SK-N-MC (cell line): ENCODE results near the gene CD36.

Experiments used
- DNase-seq: peaks from one replicate; pipeline ENCODE4 v3.0.0-alpha.2; 2011; ENCODE audit warnings: low read depth, low spot score
- H3K27ac ChIP-seq: fragments of 200-600 bp; sonication (generic); 2 replicates; pipeline ENCODE4 v1.5.1; 2016; ENCODE audit warnings: mixed run types
- H3K36me3 ChIP-seq: fragments of 200-600 bp; sonication (generic); 2 replicates; pipeline ENCODE4 v1.6.1; 2017; ENCODE audit warnings: antibody characterized with exemption, low read length, mixed read lengths; ENCODE audit not compliant: insufficient read depth
- H3K4me3 ChIP-seq: fragments of 200-600 bp; sonication (generic); 2 replicates; pipeline ENCODE4 v1.5.1; 2016
- H3K9ac ChIP-seq: fragments of 200-600 bp; sonication (generic); 2 replicates; pipeline ENCODE4 v1.8.0; 2017; ENCODE audit warnings: mixed run types, mixed read lengths; ENCODE audit not compliant: insufficient read length
- H3K9me3 ChIP-seq: fragments of 200-600 bp; sonication (generic); 2 replicates; pipeline ENCODE4 v1.6.1; 2017; ENCODE audit warnings: low read depth, mild to moderate bottlenecking, antibody characterized with exemption, low read length, moderate library complexity, mixed read lengths
- EZH2 ChIP-seq: fragments of 200-600 bp; sonication (generic); IDR thresholded peaks from one replicate; pipeline ENCODE4 v1.6.1; 2017; ENCODE audit warnings: antibody characterized with exemption
- FOXP2 ChIP-seq: optimal IDR thresholded peaks from 2 replicates; pipeline ENCODE3; 2011; ENCODE audit warnings: mild to moderate bottlenecking, moderate library complexity; ENCODE audit not compliant: insufficient read depth; ENCODE audit errors: extremely low read length, control extremely low read depth
- POLR2AphosphoS5 ChIP-seq: IDR thresholded peaks from 2 replicates; pipeline ENCODE4 v1.6.1; 2012; ENCODE audit warnings: mild to moderate bottlenecking, low read depth, low read length, borderline replicate concordance

The CD36 gene

GRCh38 chr7:80650030-80650429 is 11.6 kb downstream of the CD36 start:
- no peak overlapping the region for H3K9ac ChIP-seq
- H3K36me3 ChIP-seq: no peaks in the 10 kb centered on the region
- no peak overlapping the region for H3K4me3 ChIP-seq
- TF ChIP-seq EZH2 (no peak), POLR2AphosphoS5 (no peak), FOXP2 (no peak)
- no peak for DNase-seq
- no peaks in the 10 kb centered on the region for H3K9me3 ChIP-seq
- H3K27ac ChIP-seq: no peak overlapping the region

- Histone ChIP-seq H3K9me3 (no peaks in the 10 kb centered on the region), H3K36me3 (no peaks in the 10 kb centered on the region), H3K27ac (no peak overlapping the region), H3K9ac (no peak overlapping the region), H3K4me3 (no peak overlapping the region)
- no peak for DNase-seq
- no peak for TF ChIP-seq POLR2AphosphoS5
- TF ChIP-seq EZH2: no peak
- no peak for TF ChIP-seq FOXP2
Observed at GRCh38 chr7:80651471-80651870, 13.0 kb downstream of the CD36 start.

GRCh38 chr7:80653244-80653643 is 14.8 kb downstream of the CD36 start:
- Histone ChIP-seq H3K4me3 (no peak overlapping the region), H3K9ac (no peak overlapping the region), H3K9me3 (no peaks in the 10 kb centered on the region), H3K27ac (no peak overlapping the region), H3K36me3 (no peaks in the 10 kb centered on the region)
- TF ChIP-seq FOXP2: no peak
- TF ChIP-seq EZH2: no peak
- TF ChIP-seq POLR2AphosphoS5: no peak
- DNase-seq: no peak

GRCh38 chr7:80654887-80655340 is 16.5 kb downstream of the CD36 start:
- TF ChIP-seq EZH2: no peak
- no peak for TF ChIP-seq POLR2AphosphoS5
- TF ChIP-seq FOXP2: no peak
- DNase-seq: no peak
- H3K4me3 ChIP-seq: no peak overlapping the region
- no peaks in the 10 kb centered on the region for H3K36me3 ChIP-seq
- no peak overlapping the region for H3K27ac ChIP-seq
- H3K9ac ChIP-seq: no peak overlapping the region
- no peaks in the 10 kb centered on the region for H3K9me3 ChIP-seq

GRCh38 chr7:80656029-80656428 is 17.6 kb downstream of the CD36 start:
- Histone ChIP-seq H3K9me3 (no peaks in the 10 kb centered on the region), H3K27ac (no peak overlapping the region), H3K9ac (no peak overlapping the region), H3K36me3 (no peaks in the 10 kb centered on the region), H3K4me3 (no peak overlapping the region)
- no peak for DNase-seq
- no peak for TF ChIP-seq POLR2AphosphoS5
- no peak for TF ChIP-seq FOXP2
- no peak for TF ChIP-seq EZH2

- H3K9me3 ChIP-seq: no peaks in the 10 kb centered on the region
- DNase-seq: no peak
- H3K4me3 ChIP-seq: no peak overlapping the region
- H3K9ac ChIP-seq: no peak overlapping the region
- no peak overlapping the region for H3K27ac ChIP-seq
- H3K36me3 ChIP-seq: no peaks in the 10 kb centered on the region
- TF ChIP-seq POLR2AphosphoS5 (no peak), FOXP2 (no peak), EZH2 (no peak)
Observed at GRCh38 chr7:80659120-80660055, 20.9 kb downstream of the CD36 start.

- Histone ChIP-seq H3K36me3 (no peaks in the 10 kb centered on the region), H3K4me3 (no peak overlapping the region), H3K9me3 (no peaks in the 10 kb centered on the region), H3K9ac (no peak overlapping the region), H3K27ac (no peak overlapping the region)
- no peak for TF ChIP-seq POLR2AphosphoS5
- TF ChIP-seq FOXP2: no peak
- no peak for TF ChIP-seq EZH2
- DNase-seq: no peak
Observed at GRCh38 chr7:80660939-80661338, 22.5 kb downstream of the CD36 start.

GRCh38 chr7:80661729-80662128 is 23.3 kb downstream of the CD36 start:
- no peak for DNase-seq
- Histone ChIP-seq H3K27ac (no peak overlapping the region), H3K4me3 (no peak overlapping the region), H3K9ac (no peak overlapping the region), H3K36me3 (no peaks in the 10 kb centered on the region), H3K9me3 (no peaks in the 10 kb centered on the region)
- TF ChIP-seq FOXP2 (no peak), EZH2 (no peak), POLR2AphosphoS5 (no peak)

GRCh38 chr7:80662252-80662651 is 23.8 kb downstream of the CD36 start:
- no peak overlapping the region for H3K27ac ChIP-seq
- H3K9me3 ChIP-seq: no peaks in the 10 kb centered on the region
- no peak for DNase-seq
- H3K4me3 ChIP-seq: no peak overlapping the region
- H3K36me3 ChIP-seq: no peaks in the 10 kb centered on the region
- H3K9ac ChIP-seq: no peak overlapping the region
- TF ChIP-seq EZH2: no peak
- TF ChIP-seq FOXP2: no peak
- TF ChIP-seq POLR2AphosphoS5: no peak
